ENCODE measurements around the gene PRSS12. TPM values are rescaled to one million over a fixed set of nuclear protein-coding genes. Genes with fewer than 3 reads are reported as not detected.
A peak's percentile ranks its signal among the peaks of the same experiment; 100 is the strongest.

Gene PRSS12
- total RNA-seq, 2 donors from 2014 or later = 0.30 TPM; not detected in 1

DNA sequence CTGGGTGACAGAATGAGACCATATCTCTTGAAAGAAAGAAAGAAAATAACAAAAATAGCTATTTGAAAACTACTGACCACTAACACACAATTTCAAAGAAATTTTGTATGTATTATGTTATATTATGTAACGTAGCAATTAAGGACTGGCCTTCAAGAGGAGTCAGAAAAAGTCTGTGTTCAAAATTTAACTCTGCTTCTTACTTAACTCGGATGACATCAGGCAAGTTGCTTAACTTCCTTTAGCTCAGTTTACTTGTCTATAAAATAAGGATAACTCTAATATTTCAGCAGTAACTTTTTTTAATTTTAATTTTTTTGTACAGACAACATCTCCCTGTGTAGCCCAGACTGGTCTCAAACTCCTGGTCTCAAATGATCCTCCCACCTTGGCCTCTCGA lies 14.6 kb upstream of the PRSS12 start:
- H3K27ac Mint-ChIP-seq = no peak overlapping the region
- no peaks in the 10 kb centered on the region for H3K9me3 Mint-ChIP-seq
- no peak for DNase-seq (ENCODE audit: low spot score in 2 of 2)
- no peak for ATAC-seq
- no peaks in the 10 kb centered on the region for H3K36me3 Mint-ChIP-seq

DNA sequence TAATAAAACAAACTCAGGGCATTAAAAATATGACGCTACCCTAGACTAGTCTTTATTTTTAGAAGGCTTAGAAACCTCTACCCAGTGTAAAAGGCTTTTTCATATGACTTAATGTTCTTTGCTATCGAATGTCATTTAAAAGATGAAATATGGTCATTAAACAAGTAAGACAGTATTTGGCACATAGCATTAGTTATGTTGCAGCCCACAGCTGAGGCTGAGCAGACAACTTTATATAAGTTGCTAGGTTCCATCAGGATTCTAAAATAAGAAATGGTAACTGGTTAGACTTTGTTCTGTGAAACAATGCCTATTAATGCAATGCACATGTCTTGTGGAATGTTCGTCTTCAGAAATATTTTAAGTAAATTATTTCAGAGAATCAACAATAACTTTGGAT lies 10.4 kb upstream of the PRSS12 start:
- H3K36me3 Mint-ChIP-seq = no peaks in the 10 kb centered on the region
- H3K9me3 Mint-ChIP-seq = no peaks in the 10 kb centered on the region
- no peak for ATAC-seq
- H3K27ac Mint-ChIP-seq = no peak overlapping the region
- DNase-seq (ENCODE audit: low spot score in 2 of 2) = no peak

- Mint-ChIP-seq H3K9me3 (no peaks in the 10 kb centered on the region), H3K27ac (no peak overlapping the region), H3K36me3 (no peaks in the 10 kb centered on the region)
- no peak for ATAC-seq
- no peak for DNase-seq (ENCODE audit: low spot score in 2 of 2)
These were observed 8.4 kb upstream of the PRSS12 start for GRCh38 chr4:118361192-118361591.

DNA sequence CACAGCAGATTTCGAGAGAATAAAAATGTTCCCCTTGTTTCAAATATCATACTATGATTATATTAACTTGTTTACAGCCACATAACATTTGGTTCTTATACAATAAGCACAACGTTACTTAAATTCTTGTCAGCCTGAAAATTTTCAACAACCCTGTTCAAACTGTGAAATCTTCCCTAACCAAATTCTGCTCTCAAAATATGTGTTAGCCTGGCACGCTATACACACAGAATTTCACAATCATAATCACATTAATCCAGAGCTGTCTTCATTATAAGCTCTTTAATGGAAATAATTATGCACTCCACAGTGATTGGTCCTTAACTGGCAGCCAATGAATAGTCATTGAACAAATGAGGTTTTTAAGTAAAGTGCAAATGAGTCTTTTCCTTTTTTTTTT lies 7.3 kb upstream of the PRSS12 start:
- Mint-ChIP-seq H3K27ac (no peak overlapping the region), H3K36me3 (no peaks in the 10 kb centered on the region), H3K9me3 (no peaks in the 10 kb centered on the region)
- DNase-seq (ENCODE audit: low spot score in 2 of 2) = no peak
- no peak for ATAC-seq

GRCh38 chr4:118357601-118358000 lies 4.8 kb upstream of the PRSS12 start:
- Mint-ChIP-seq H3K36me3 (peaks cover 0 to 10% of the 10 kb centered on the region in 2 donors), H3K9me3 (no peaks in the 10 kb centered on the region), H3K27ac (no peak overlapping the region)
- ATAC-seq (no peak), DNase-seq (ENCODE audit: low spot score in 2 of 2) (no peak)

DNA sequence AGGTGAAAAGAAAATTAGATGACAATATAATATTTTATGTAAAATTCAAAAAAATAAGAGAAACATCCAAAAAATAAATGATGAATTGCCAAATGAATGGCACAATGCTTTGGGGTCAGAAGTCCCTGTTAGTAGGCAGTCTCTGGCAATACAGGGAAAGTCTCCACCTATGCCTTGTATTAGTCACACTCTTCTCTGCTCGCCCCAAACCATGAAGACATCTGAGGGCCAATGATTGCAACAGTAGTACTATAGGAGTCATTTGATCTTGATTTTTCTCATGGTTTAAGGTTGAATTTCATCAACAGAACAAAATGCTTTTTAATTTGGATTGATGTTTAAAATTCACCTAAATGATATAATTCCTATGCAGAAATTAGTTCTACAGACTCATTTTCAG lies 3.9 kb upstream of the PRSS12 start:
- ATAC-seq = no peak
- no peak for DNase-seq (ENCODE audit: low spot score in 2 of 2)
- Mint-ChIP-seq H3K9me3 (no peaks in the 10 kb centered on the region), H3K27ac (no peak overlapping the region), H3K36me3 (peaks cover 0 to 13% of the 10 kb centered on the region in 2 donors)

- DNase-seq (ENCODE audit: low spot score in 2 of 2) = no peak
- Mint-ChIP-seq H3K36me3 (peaks cover 0 to 16% of the 10 kb centered on the region in 2 donors), H3K9me3 (no peaks in the 10 kb centered on the region), H3K27ac (no peak overlapping the region)
- no peak for ATAC-seq
These were observed 3.3 kb upstream of the PRSS12 start for GRCh38 chr4:118356111-118356510.

DNA sequence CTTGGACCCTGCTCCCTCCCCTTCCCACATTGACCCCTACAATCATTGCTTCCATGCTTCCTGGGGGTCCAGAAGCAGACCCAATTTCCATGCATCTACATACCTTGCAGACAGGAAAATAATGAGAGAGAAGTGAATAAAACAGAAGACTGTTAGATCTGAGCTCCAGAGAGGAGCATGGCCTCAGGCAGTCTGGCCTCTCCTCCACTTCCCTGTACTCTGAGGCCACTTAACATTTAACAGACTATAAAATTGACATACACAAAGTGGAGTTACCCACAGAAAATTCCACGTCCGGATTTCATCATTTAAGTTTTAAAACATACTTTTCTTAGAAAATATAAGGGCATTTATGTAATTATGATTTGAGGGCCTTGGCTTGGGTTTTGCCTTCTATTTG lies 2.1 kb upstream of the PRSS12 start:
- no peak for ATAC-seq
- Mint-ChIP-seq H3K27ac (no peak overlapping the region), H3K36me3 (peaks cover 0 to 16% of the 10 kb centered on the region in 2 donors), H3K9me3 (no peaks in the 10 kb centered on the region)
- no peak for DNase-seq (ENCODE audit: low spot score in 2 of 2)

- no peak overlapping the region for H3K27ac Mint-ChIP-seq
- no peak for ATAC-seq
- DNase-seq (ENCODE audit: low spot score in 2 of 2) = no peak
These were observed 779 bp upstream of the PRSS12 start for GRCh38 chr4:118353534-118354030.

GRCh38 chr4:118351851-118352827 lies 664 bp downstream of the PRSS12 start:
- Mint-ChIP-seq H3K36me3 (peaks cover 0 to 16% of the 10 kb centered on the region in 2 donors), H3K27ac (no peak overlapping the region), H3K9me3 (no peaks in the 10 kb centered on the region)
- ATAC-seq (peak; percentile 38 to 42), DNase-seq (ENCODE audit: low spot score in 2 of 2) (peak in 1 of 2 donors; percentile 10)

More at GRCh38 chr4:118353534-118354030, 779 bp upstream of the PRSS12 start:
- Mint-ChIP-seq H3K9me3 (no peaks in the 10 kb centered on the region), H3K36me3 (peaks cover 0 to 16% of the 10 kb centered on the region in 2 donors)

- Mint-ChIP-seq H3K27ac (no peak overlapping the region), H3K9me3 (no peaks in the 10 kb centered on the region), H3K36me3 (peaks cover 0 to 16% of the 10 kb centered on the region in 2 donors)
- DNase-seq (ENCODE audit: low spot score in 2 of 2) (no peak), ATAC-seq (no peak)
These were observed 1.8 kb downstream of the PRSS12 start for GRCh38 chr4:118350961-118351360.

GRCh38 chr4:118348886-118349285 lies 3.9 kb downstream of the PRSS12 start:
- Mint-ChIP-seq H3K9me3 (no peaks in the 10 kb centered on the region), H3K27ac (no peak overlapping the region), H3K36me3 (peaks cover 0 to 15% of the 10 kb centered on the region in 2 donors)
- ATAC-seq (no peak), DNase-seq (ENCODE audit: low spot score in 2 of 2) (no peak)

DNA sequence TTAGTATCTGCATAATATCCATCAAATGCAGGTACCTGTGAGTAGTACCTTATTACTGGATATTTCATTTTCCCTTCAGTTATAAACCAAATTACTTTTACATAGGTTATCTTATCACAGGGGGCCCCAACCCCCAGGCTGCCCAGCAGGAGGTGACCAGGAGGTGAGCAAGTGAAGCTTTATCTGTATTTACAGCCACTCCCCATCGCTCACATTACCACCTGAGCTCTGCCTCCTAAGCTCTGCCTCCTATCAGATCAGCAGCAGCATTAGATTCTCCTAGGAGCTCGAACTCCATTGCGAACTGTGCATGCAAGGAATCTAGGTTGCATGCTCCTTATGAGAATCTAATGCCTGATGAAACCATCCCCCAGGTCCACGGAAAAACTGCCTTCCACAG lies 6.3 kb downstream of the PRSS12 start:
- Mint-ChIP-seq H3K27ac (no peak overlapping the region), H3K9me3 (no peaks in the 10 kb centered on the region), H3K36me3 (peaks cover 0 to 1% of the 10 kb centered on the region in 2 donors)
- DNase-seq (ENCODE audit: low spot score in 2 of 2) (no peak), ATAC-seq (no peak)

DNA sequence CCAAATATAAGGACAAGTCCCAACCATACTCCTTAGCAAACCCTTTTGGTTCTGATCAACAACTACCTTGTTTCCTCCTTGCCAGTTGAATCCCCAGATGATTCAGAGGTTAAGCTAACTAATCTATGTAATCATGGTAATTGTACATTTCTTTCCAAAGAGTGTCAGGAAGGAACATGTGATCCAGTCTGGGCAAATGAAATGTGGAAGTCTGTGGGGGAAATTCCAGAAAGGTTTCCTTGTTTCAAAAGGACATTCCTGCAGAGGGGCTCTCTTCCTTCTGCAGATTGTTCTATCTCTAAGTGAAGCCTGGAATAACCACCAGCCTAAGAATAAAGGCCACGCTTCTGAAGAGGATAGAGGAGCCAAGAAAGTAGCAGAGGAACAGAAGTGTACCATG lies 7.0 kb downstream of the PRSS12 start:
- Mint-ChIP-seq H3K9me3 (no peaks in the 10 kb centered on the region), H3K36me3 (no peaks in the 10 kb centered on the region), H3K27ac (no peak overlapping the region)
- ATAC-seq (no peak), DNase-seq (ENCODE audit: low spot score in 2 of 2) (no peak)

DNA sequence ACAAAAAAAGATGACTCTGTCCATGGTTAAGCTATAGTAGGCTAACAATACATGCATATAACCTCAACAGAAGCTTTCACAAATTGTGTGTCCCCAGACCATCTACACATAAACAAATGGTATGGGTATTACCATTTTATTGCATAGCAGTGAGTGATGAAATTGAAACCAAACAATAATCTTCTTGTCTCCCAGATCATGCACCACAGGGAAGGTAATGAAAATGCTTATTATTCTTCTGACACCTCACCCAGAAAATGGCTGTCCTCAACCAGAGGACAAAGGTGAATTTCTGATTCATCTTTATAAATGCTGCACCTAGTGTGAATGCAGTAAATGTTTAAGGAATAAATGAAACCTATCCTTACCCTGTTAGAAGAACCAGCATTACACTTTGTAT lies 8.0 kb downstream of the PRSS12 start:
- no peak for ATAC-seq
- no peaks in the 10 kb centered on the region for H3K9me3 Mint-ChIP-seq
- no peaks in the 10 kb centered on the region for H3K36me3 Mint-ChIP-seq
- H3K27ac Mint-ChIP-seq = no peak overlapping the region
- no peak for DNase-seq (ENCODE audit: low spot score in 2 of 2)

DNA sequence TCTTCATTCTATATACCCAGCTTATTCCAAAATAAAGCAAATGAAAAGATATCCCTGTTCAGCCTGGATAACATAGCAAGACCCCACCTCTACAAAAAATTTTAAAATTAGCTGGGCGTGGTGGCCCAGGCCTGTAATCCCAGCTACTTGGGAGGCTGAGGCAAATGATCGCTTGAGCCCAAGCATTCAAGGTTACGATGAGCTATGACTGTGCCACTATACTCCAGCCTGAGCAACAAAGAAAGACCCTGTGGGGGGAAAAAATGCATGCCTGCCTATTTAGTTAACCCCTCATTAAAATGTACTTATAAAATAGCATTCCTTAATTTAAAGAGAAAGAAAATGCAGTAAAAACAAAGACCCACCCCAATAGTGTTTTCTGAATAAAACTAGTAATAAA lies 9.3 kb downstream of the PRSS12 start:
- no peak for ATAC-seq
- Mint-ChIP-seq H3K9me3 (no peaks in the 10 kb centered on the region), H3K36me3 (no peaks in the 10 kb centered on the region), H3K27ac (no peak overlapping the region)
- no peak for DNase-seq (ENCODE audit: low spot score in 2 of 2)

- Mint-ChIP-seq H3K36me3 (no peaks in the 10 kb centered on the region), H3K27ac (no peak overlapping the region), H3K9me3 (no peaks in the 10 kb centered on the region)
- ATAC-seq (no peak), DNase-seq (ENCODE audit: low spot score in 2 of 2) (no peak)
These were observed 12.7 kb downstream of the PRSS12 start for GRCh38 chr4:118340109-118340508.
